Hematopoietic multipotent progenitor cell treated with erythropoietin and hydrocortisone succinate and interleukin-3 and kit ligand, for 17 days (in vitro differentiated cells): ENCODE results near the gene ANKS1A.

ENCODE experiments used
- DNase-seq: peaks from one replicate; pipeline ENCODE4 v3.0.0-alpha.2; 2015; ENCODE audit warnings: low spot score

Gene ANKS1A

DNA sequence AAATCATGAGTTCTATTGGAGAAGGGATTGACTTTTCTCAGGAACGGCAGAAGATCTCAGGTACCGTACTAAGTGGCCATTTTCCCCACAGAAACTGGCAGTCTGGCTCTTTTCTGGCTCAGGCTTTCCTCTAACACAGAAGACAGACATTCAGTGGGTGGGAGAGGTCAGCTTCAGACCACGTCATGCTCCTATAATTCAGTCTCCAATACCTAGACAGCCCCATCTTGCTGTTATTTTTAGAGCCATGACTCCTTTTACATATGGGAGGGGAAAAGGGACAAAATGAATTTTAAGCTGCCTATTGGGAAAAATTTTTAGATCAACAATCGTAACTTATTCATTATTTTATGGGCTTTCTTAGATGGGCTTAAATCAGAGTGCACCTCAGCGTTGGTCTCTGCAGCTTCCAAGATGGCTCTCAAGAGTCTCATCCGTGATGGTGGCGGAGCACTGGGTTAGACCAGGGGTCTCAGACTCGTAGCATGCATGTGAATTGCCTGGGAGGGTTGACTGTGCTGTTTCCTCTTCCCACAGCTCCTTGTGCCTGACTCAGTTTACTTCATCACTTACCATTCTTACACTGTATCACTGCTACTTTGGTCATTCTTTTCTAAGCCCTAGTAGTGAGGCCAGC is 165.2 kb downstream of the ANKS1A start:
- DNase-seq = no peak

DNA sequence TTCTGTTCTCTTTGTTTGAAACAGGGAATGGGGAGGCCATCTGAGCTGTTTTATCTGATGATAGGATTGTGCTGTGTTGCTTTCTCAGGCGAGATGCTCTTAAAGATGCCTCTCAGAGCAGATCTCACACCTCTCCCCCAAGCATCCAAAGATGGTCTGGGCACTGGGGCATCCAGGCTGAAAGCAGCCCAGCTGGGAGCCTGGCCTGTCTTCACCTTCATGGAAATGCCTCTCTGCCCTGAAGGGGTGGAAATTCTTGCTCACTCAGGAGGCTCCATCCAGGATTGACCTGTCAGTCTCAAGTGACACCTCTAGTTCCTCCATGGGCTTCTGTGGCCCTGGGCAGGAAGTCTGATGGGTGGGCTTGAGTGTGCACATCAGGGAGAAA is 165.7 kb downstream of the ANKS1A start:
- DNase-seq = no peak

DNA sequence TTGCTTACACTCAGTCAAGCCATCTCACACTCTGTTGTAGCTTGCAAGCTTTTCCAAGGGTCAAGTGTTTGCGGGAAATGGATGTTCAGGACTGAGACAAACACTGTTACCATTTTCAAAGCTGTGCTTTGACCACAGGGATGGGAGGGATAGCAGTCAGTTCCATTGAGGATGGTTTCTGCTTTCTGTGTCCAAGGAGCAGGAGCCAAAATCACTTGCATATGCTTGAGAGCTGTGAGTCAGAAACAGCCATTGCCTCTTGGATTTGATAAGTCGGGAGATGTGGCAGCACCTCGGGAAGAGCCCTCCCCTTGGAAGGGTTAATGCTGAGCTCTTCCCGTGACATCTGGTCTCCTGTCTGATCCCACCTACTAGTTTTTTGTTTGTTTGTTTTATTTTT is 166.8 kb downstream of the ANKS1A start:
- no peak for DNase-seq

DNA sequence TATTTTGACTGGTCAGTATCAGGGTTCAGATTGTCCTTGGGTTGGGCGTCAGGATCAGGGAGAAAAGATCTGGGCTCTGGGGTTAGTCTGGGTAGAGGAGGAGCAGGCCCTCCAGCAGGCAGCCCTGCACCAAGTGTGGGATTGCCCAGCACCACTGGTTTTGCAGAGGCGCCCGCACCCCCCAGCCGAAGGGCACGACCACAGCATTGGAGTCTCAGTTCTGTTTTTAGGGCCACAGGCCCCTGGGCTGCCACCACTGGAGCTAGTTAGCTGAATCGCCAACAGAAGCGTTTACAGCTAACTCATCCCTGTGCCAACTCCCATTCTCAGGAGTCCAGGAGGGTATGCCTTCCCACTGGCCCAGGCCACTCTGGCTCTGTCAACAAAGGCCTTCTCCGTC is 167.9 kb downstream of the ANKS1A start:
- DNase-seq = no peak

DNA sequence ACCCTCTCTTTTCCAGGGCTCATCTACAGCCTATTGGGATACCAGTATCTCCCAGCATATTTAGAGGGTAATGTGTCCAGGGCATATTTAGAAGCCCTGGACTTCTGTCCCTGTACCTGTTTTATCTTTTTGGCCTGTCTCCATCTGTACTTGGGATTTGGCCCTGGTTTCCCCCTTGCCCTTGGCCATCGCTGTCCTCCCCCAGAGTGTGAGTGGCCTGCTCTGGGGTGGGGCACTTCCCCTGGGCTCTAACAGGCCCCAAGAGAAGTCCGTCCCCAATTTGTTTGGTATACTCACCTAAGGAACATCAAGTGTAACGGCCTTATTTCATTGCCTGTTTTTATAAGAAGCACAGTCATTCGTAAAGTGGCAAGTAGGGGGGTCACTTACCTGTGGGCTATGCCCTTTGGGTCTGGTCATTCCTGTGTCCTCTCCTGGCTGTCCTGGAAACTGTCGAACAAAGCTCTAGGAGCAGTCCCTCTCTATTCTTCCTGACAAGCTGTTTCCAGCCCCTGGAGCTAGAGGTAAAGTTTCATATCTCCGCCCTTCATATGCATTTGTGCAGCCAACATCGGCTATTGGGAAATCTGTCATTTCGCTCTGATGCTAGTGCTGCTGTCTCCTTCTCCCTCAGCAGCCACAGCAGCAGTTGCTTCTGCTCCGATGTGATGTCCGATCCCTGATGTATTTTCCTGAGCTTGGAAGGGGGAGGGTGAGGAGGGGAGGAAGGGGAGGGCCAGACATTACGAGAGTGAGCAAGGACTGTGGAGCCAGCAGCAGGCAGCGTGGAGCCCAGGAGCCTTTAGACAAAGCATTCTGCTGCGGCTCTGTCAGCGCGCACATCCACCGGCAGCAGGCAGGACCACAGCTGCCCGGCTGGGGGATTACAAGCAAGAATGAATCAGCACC is 168.6 kb downstream of the ANKS1A start:
- no peak for DNase-seq

DNA sequence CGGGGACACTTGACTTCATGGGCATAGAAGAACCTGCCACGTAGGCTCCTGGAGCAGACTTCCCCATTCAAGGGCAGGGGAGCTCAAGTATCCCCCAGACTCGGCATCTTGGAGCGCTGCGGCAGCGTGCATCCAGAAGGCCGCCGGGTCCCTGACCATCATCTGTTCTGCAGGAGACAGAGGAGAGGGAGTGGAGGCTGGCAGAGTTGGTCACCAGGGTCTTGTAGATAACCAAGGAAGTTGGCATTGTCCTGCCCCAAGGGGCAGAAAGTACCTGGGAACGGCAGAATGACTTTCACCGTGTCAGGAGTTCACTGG is 169.3 kb downstream of the ANKS1A start:
- no peak for DNase-seq

DNA sequence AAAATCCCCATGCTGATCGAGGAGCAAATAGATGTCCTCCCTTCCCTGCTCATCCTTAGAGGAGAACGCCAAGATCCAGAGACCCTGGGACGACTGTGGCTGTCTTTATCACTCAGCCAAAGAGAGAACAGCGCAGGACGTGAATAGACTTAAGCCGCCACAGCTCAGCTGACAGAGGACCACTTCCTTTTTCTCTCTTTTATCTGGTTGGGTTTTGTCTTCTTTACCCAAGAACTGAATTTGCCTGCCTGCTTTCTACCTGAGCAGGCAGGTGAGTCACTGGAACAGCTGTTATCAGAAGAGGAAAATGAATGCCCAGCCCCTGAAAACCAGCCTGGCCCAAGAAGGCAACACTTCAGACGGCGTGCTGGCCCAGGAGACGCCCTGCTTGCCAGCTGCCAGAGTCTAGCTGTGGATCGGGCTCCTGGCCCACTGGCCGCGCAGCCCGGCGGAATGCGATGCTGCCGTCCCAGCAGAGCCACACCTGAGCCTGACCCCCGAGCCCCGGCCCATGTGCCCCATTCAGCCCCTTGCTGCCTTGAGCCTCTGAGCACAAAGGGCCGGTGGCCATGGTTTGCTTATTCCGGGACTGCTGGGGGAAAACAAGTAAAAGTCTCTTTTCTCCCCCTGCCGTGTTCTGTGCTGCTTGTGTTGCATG is 169.9 kb downstream of the ANKS1A start:
- no peak for DNase-seq

DNA sequence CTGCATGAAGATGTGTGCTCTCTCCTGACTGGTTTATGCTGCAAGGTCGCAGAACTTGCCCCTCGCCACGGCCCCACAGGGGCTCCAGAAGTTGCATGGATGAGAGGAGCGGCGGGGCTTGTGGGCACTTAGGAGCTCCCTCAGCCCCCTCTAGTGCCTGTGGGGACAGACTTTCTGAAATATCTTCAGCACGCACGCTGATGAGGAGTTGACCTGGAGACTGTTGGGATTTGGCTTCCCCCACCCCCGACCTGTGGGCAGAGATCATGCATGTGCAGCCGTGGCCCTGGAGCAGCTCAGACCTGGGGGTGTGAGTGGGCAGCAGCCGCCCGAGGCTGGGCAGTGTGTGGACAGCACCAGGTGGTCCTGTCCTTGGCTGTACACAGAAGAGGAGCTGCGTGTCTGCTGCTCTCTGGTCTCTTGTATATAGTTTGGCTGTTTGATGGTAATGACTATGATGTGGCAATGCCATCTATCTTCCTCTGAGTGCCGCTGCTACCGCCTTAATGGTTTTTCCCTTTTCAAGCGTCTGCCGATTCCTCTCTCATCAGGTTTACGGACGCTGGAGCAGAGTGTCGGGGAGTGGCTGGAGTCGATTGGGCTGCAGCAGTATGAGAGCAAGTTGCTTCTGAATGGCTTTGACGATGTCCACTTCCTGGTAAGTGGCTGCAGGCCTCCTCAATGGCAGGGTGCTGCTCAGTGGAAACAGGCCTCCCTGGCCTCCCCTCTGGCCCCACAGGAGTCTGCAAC is 170.7 kb downstream of the ANKS1A start:
- no peak for DNase-seq

DNA sequence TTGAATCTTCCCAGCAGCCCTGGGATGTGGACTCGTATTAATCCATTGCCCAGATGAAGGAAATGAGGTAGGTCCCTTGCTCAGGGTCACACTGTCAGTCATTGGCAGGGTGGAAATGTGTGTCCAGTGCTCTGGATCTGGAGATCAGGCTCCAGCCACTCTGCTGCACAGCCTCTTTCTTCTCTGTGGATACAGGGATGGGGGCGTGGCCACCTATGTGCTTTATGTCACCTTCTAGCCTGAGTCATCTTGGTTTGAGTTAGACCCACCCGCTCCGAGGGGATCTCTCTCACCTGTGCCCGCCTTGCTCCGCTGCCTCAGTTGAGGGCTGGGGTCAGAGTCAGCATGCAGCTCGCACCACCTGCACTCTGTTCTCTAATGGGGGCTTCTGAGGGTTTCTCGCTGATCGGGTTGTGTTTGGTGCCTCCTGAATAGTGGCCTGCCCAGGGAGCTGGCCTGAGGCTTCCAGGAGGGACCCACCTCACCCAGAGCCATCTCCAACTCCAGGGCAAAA is 172.1 kb downstream of the ANKS1A start:
- DNase-seq = no peak

DNA sequence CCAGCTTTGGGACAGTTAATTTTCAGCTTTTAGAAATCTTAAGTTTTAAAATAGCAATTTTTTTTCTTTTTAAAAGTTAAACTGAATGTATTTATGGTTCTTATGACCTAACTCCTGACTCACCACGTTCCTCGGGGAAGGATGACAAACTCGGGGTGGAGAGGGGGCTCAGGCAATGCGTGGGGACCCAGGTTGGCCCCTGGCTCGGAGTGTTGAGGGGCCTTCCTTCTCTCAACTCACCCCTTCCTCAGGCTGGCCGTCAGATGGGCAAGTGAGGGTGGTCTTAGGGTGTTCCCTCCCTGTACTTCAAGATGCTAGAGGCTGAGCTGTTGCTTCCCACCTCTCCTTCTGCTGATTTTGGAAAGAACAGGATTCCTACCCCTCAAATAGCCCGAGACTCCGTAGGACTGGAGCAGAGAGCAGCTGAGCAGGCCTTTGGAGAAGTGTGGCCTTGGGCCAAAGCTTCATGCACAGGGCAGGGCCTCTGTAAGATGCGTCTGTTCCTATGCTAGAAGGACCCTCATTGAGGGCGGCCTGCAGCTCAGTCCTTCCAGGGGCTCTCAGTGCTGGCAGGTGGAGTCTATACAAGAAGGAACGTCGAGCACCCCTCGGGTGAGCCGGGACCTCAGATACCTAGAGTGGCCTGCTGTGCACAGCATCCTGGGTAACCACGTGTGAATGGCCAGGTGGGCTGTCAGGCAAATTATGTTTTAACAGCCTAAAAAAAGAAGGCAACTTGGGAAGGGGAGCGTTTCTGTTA is 172.8 kb downstream of the ANKS1A start:
- DNase-seq = no peak

DNA sequence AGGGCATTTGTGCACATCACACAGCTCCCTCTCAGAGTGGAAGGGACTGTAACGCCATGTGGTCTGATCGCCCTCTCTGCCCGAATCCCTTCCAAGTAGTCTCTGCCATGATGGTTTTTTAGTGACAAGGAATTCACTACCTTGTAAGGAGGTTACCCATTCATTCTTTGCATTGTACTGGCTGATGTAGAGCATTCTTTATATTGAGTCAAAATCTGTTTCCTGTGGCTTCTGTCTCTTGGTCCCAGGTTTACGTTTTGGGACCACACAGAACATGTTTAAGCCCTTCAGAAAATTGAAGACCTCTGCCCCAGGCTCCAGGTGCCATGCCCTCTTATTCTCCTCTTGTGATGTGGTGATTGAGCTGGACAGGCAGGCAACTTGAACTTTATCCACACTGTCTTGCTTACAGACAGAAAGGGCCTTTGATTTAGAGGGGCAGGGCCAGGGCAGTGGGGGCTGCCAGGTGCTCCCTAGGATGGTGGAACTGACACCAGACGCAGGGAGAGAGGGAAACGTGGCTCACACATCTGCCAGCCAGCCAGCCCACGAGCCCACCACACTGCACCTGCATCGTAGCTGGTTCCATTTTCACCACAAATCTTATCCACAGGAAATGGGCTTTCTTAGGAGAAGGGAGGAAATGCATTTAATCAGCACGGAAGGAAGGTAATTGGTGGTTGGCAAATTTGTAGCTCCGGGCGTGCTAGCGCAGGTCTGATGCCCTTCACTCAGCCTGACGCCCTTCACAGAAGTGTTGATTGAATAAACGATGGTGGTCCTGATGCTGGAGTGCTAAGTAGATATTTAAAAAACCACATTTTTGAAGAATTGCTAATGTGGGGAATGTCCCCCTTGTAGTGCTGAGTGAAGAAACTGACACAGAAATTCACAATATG is 173.9 kb downstream of the ANKS1A start:
- DNase-seq = no peak

DNA sequence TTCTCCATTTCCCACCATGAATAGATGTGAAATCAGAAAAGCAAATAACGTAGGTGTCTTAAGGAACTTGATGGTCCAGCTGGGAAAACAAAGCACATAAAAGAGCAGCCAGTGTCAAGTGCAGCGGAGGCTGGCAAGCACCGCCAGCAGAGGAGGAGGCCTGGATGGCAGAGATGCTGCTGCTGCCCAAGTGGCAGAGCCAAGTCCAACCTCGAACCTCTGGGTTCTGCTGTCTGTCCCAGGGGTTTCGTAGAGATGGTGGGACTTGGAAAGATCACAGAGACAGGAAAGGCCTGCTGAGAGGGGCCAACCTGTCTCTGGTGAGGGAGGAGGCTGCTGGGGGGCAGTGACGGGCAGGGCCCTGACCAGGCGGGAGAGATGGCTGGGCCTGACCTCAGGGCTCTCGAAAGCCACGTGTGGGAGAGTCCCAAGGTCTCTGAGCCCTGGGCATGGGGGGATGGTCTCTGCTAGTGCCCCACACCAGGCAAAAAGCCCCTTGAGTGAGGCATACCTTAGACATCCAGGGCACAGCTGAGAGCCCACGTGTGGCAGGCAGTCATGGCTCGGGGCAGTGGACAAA is 174.7 kb downstream of the ANKS1A start:
- DNase-seq = no peak

DNA sequence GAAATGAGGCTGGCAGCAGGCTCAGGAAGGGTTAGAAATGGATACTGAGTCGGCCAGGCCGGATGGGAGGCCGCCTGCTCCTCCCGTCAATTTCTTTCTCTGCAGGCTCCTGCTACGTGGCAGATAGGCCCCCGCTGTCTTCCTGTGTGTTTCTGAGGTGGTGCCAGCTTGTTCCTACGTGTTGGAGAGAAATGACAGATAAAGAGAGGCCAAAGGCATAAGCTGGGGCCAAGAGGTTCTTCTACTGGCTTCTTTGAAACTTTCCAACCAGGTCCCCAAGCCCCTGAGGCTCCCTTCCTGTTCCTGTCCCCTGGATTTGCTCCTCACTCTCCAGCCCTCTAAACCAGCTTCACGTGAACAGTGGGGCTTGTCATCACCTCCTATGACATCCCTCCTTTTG is 175.2 kb downstream of the ANKS1A start:
- no peak for DNase-seq

DNA sequence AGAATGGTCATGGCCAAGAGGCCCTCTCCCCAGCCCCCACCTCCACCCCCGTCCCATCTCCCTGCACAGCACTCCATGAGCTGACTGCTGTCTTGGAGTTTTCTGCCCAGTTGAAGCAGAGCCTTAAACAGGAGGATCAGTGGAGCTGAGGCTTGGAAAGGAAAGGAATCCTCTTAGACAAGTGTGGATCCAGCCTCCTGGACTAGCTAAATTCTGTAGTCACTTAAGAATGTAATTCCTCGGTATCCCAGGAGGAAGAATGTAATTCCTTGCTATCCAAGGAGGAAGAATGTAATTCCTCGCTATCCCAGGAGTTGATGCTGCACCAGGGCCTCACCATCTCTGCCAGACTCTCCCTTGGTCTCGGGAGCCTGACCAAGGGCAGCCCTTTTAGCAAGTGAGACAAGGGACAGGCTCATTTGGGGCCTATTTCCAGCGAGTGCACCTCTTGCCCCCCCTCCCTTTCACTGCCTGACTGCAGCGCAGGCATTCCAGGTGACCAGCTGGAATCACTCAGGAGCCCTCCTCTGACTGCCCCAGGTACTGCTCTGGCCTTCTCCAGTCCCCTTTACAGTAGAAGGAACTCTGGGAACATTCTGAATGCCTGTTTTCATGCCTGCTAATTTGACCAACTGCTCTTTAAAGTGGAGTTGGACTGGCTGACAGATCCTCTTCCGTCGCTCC is 175.8 kb downstream of the ANKS1A start:
- no peak for DNase-seq

DNA sequence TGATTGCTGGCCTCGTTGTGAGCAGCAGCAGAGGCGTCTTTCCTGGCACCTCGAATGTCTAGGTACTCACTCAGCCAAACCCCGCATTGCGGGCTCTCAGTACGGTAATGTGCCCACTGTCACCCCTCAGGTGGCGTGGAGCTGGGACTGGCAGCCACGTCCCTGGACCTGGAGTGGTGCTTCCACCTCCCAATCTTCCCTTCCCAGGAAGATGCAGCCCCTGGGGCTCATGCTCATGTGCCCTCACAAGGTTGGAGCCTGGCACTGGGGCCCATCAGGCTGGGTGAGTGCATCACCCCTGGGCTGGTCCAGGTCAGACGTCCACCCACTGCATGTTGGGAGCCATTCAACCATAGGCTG is 176.4 kb downstream of the ANKS1A start:
- no peak for DNase-seq

DNA sequence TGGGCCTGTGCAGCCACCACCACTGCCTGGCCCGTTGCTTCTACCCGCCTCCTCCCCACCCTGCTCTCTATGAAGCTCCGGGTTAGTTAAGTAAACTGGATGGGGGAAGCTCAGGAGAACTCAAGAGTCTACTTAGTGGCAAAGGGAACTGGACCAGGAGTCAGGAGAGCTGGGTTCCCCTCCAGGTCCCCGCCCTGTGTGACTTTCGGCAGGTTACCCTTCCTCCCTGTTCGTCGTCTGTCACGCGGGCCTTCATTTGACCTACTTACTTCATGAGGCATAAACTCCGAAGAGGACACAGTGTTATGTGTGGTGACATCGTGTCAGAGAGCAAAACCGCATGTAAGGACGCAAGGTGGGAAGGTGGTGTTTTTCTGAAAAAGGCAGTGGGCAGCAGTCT is 176.8 kb downstream of the ANKS1A start:
- DNase-seq = no peak

DNA sequence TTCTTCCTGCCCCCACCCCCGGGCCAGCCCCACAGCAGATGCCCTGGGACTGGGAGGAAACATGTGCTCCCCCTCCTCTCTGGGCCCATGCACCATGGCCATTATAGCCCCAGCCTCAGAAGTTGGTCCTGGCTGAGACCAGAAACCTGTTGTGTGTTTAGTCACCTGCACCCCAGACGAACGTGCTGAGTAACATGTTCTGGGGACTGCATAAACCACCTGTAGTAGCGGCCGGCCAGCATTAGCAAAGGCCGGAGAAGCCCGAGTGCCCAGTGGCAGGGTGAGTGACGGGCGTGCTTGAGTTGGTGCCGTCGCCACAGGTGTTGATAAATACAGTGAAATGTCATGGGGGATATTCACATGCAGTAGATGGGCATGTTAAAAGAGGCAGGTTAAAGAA is 178.2 kb downstream of the ANKS1A start:
- no peak for DNase-seq

DNA sequence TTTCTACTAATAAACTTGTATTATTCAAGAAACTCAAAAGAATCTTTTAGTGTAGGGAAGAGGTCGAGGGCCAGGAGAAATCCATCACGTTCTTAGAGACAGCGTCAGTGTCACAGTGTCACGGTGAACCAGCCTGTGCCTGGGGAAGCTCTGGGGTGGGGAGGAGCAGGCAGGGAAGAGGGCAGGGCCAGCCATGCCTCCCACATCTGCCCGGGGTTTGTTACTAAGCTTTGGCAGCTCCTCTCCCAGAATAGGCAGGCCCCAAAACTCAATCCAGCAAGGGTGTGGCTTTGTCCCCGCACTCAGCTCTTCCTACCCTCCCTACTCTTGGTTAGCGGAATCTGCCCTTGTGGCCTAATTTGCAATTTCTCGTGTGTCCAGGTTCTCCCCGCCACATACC is 179.2 kb downstream of the ANKS1A start:
- no peak for DNase-seq

DNA sequence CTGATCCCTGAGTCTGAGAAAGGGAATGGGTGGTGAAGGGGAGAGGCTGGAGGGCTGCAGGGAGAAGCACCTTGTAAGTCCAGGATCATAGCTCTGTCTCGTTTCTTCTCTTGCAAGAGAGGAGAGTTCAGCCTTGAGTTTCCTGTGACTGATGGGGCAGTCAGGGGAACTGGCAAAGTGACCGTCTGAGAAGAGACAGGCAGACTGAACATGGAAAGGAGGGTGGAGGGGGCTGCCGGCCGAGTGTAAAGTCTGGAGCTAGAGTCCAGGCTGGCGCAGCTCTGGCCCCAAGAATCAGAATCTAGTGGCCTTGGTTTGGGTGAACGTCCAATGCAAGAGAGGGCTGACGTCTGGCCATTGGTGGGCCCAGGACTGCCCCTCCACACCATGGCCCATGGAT is 179.6 kb downstream of the ANKS1A start:
- no peak for DNase-seq

DNA sequence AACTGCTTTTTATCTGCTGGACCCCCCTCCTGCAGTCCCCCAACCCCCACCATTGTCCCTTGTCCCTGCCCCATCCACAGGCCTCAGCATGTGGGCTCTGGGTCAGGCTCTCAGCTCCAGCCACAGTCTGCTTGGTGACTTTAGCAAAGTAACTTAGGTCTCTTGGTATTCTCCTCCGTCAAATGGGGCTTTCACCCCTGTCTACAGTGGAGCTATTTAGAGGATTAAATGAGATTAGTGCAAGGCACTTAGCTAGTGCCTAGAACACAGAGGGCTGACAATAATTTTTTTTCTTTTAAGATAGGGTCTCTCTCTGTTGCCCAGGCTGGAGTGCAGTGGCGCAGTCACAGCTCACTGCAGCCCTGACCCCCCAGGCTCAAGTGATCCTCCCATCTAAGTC is 180.2 kb downstream of the ANKS1A start:
- no peak for DNase-seq
